ENCODE measurements around the gene CHST11.

CHST11 gene

GRCh38 chr12:104484079-104484478, 27.3 kb downstream of the CHST11 start:
- no peak for DNase-seq

GRCh38 chr12:104485651-104486362, 29.1 kb downstream of the CHST11 start:
- DNase-seq: no peak

GRCh38 chr12:104486363-104486750, 29.6 kb downstream of the CHST11 start:
- no peak for DNase-seq

GRCh38 chr12:104486943-104487819, 30.4 kb downstream of the CHST11 start:
- DNase-seq: no peak

GRCh38 chr12:104488374-104488773, 31.6 kb downstream of the CHST11 start:
- DNase-seq: no peak

- no peak for DNase-seq
Observed at GRCh38 chr12:104490186-104490585, 33.4 kb downstream of the CHST11 start.

- DNase-seq: no peak
Observed at GRCh38 chr12:104490850-104491249, 34.1 kb downstream of the CHST11 start.

GRCh38 chr12:104493496-104493895, 36.7 kb downstream of the CHST11 start:
- no peak for DNase-seq

GRCh38 chr12:104494137-104494792, 37.5 kb downstream of the CHST11 start:
- DNase-seq: no peak

- DNase-seq: no peak
Observed at GRCh38 chr12:104494793-104495158, 38.0 kb downstream of the CHST11 start.

GRCh38 chr12:104495786-104496185, 39.0 kb downstream of the CHST11 start:
- no peak for DNase-seq

GRCh38 chr12:104496336-104496735, 39.6 kb downstream of the CHST11 start:
- DNase-seq: no peak

- no peak for DNase-seq
Observed at GRCh38 chr12:104498211-104498801, 41.6 kb downstream of the CHST11 start.

GRCh38 chr12:104499668-104500332, 43.1 kb downstream of the CHST11 start:
- DNase-seq: no peak

- DNase-seq: no peak
Observed at GRCh38 chr12:104501115-104501514, 44.4 kb downstream of the CHST11 start.

- no peak for DNase-seq
Observed at GRCh38 chr12:104501660-104502059, 44.9 kb downstream of the CHST11 start.

- no peak for DNase-seq
Observed at GRCh38 chr12:104502217-104502616, 45.5 kb downstream of the CHST11 start.

- DNase-seq: no peak
Observed at GRCh38 chr12:104502638-104503037, 45.9 kb downstream of the CHST11 start.

- no peak for DNase-seq
Observed at GRCh38 chr12:104503191-104503590, 46.4 kb downstream of the CHST11 start.

- DNase-seq: no peak
Observed at GRCh38 chr12:104504146-104504545, 47.4 kb downstream of the CHST11 start.

GRCh38 chr12:104505095-104505818, 48.5 kb downstream of the CHST11 start:
- DNase-seq: peak; percentile 38
